GM19395 (cell line): ENCODE measurements around the gene NRP2.

Source experiments
- ATAC-seq: cut with Tn5 transposase; IDR thresholded peaks from one replicate; pipeline ENCODE4 v1.9.1; 2021; ENCODE audit warnings: mild to moderate bottlenecking, moderate library complexity; ENCODE audit not compliant: unreplicated experiment

Gene NRP2

GRCh38 chr2:205658068-205658467 lies 24.2 kb upstream of the NRP2 start:
- no peak for ATAC-seq

- no peak for ATAC-seq
These were observed 23.7 kb upstream of the NRP2 start for GRCh38 chr2:205658572-205658971.

GRCh38 chr2:205659922-205660321 lies 22.4 kb upstream of the NRP2 start:
- no peak for ATAC-seq

GRCh38 chr2:205660521-205661124 lies 21.7 kb upstream of the NRP2 start:
- peak; percentile 80 for ATAC-seq

GRCh38 chr2:205661281-205661680 lies 21.0 kb upstream of the NRP2 start:
- no peak for ATAC-seq

GRCh38 chr2:205662206-205662965 lies 19.9 kb upstream of the NRP2 start:
- ATAC-seq: no peak

- no peak for ATAC-seq
These were observed 16.5 kb upstream of the NRP2 start for GRCh38 chr2:205665791-205666190.

- ATAC-seq: no peak
These were observed 12.0 kb upstream of the NRP2 start for GRCh38 chr2:205670292-205670691.

GRCh38 chr2:205673312-205673711 lies 9.0 kb upstream of the NRP2 start:
- no peak for ATAC-seq

GRCh38 chr2:205675861-205676516 lies 6.3 kb upstream of the NRP2 start:
- ATAC-seq: peak; percentile 50

- no peak for ATAC-seq
These were observed 3.7 kb upstream of the NRP2 start for GRCh38 chr2:205678541-205679142.

- no peak for ATAC-seq
These were observed 2.8 kb upstream of the NRP2 start for GRCh38 chr2:205679410-205680009.

- ATAC-seq: peak; percentile 74
These were observed 2.2 kb upstream of the NRP2 start for GRCh38 chr2:205680067-205680466.

- ATAC-seq: no peak
These were observed 1.4 kb upstream of the NRP2 start for GRCh38 chr2:205680903-205681302.

- ATAC-seq: peak; percentile 38
These were observed 681 bp upstream of the NRP2 start for GRCh38 chr2:205681401-205682238.

GRCh38 chr2:205682971-205683501 lies 735 bp downstream of the NRP2 start:
- ATAC-seq: no peak

- ATAC-seq: no peak
These were observed 1.4 kb downstream of the NRP2 start for GRCh38 chr2:205683502-205684367.

- ATAC-seq: no peak
These were observed 2.6 kb downstream of the NRP2 start for GRCh38 chr2:205684871-205685313.
